ENCODE data around the gene ZNF385C. TPM values are rescaled to one million over a fixed set of nuclear protein-coding genes. Genes with fewer than 3 reads are reported as not detected.

ZNF385C gene
- total RNA-seq, 1 donor from 2014 or later, result not detected

- no peak for DNase-seq (ENCODE audit: low read depth in 2 of 2)
Measured at GRCh38 chr17:42125565-42125964, 27.3 kb upstream of the ZNF385C start.

DNA sequence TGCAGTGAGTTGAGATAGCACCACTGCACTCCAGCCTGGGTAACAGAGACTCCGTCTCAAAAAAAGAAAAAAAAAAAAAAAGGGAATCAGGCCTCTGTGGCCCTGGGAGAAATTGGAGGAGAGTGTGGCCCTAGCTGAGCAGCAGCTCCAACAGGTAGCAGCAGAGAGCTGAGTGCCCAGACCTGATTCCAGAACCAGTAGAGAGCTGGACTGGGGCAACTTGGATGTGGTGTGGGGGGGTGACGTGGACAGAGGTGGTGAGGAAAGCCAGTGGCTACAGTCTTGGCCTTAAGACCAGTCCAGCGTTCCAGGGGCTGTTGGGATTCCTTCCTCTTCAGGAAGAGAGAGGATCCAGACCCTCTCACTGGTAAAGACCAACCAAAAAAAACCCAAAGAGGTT, 26.0 kb upstream of the ZNF385C start:
- no peak for DNase-seq (ENCODE audit: low read depth in 2 of 2)

DNA sequence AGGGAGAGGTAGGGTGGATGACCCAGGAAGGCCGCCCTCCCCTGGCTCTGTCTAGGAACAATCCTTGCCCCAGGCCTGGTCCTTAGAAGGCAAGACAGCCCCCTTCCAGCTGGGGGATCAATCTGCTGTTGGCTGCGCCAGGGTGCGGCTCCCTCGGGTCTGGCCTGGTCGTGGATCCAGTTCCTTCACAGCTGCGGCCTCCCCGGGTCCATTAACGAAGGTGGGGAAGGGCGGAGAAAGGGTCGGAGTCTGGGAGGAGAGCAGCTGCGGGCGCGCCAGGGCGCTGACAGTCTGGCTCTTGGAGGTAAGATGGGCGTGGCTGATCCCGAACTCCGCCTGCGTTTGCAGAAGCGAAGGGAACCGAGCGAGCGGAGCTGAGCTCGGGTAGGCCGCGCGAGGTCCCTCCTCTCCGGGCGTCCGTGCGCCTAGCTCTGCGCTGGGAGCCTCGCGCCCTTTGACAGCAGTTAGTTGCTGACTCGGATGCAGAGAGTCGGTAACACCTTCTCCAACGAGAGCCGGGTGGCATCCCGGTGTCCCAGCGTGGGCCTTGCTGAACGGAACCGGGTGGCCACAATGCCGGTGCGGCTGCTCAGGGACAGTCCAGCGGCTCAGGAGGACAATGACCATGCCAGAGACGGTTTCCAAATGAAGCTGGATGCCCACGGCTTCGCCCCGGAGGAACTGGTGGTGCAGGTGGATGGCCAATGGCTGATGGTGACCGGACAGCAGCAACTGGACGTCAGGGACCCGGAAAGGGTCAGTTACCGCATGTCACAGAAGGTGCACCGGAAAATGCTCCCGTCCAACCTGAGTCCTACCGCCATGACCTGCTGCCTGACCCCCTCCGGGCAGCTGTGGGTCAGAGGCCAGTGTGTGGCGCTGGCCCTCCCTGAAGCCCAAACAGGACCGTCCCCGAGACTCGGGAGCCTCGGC, 24.4 kb upstream of the ZNF385C start, which contains the start of gene HSPB9:
HSPB9 (plus strand) TSS at position 434 of the 933 bp plus-strand sequence; CDS start at position 481, 47 bp downstream.
- DNase-seq (ENCODE audit: low read depth in 2 of 2), result no peak

GRCh38 chr17:42120770-42121769, 22.8 kb upstream of the ZNF385C start, which contains the start of gene KAT2A:
Gene KAT2A, minus strand, starts transcription at chr17:42121367. Its CDS starts 63 bp downstream, at chr17:42121304.
- DNase-seq (ENCODE audit: low read depth in 2 of 2), result peak; percentile 78 to 84

DNA sequence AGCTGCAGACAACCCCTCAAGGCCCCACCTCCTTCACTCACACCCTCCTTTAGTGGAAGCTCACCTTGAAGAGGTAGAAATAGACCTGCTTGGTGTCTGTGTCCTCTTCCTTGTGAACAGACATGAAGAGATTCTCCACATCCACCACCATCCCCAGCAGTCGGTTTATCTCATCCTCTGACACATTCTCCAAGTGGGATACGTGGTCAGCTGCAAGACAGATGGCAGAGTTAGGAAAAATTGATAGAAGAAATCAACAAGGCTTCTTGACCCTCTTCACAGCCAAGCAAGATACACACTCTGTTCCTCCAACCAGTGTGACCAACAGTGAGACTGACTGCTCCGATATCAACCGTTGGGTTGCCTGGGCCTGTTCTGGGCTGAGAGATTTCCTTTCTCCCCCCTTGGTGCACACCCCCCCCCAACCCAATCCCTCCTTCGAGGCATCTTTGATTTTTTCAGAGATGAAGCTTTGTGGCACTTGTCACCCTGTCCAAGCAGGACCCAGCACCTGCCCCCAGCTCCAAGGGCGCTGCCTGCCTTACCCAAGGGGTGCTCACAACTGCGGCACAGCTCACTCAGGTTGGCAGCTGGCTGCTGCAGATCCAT, 22.0 kb upstream of the ZNF385C start:
- no peak for DNase-seq (ENCODE audit: low read depth in 2 of 2)

DNA sequence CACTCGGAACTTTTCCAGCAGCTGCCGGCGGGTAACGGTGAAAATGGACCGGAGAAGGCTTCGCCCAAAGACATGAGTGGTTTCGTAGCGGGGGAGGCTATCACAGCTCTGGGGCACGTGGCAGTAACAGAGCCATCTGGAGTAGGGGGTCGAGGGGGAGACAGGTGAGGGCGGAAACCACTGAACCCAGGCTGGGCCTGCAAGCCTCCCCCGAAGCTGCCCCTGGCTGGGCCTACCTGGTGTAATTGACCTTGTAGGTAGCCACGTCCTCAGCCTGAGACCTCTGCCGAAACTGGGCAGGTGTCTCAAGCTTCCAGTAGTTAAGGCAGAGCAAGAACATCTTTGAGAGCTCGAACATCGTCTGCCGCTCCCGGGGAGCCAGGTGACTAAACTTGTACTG, 21.0 kb upstream of the ZNF385C start:
- DNase-seq (ENCODE audit: low read depth in 2 of 2), result no peak

- DNase-seq (ENCODE audit: low read depth in 2 of 2), result peak; percentile 60 to 72
Measured at GRCh38 chr17:42118545-42118944, 20.3 kb upstream of the ZNF385C start.

- DNase-seq (ENCODE audit: low read depth in 2 of 2), result no peak
Measured at GRCh38 chr17:42118126-42118510, 19.8 kb upstream of the ZNF385C start.

GRCh38 chr17:42117397-42118125, 19.3 kb upstream of the ZNF385C start:
- DNase-seq (ENCODE audit: low read depth in 2 of 2), result no peak

- DNase-seq (ENCODE audit: low read depth in 2 of 2), result peak; percentile 83 to 86
Measured at GRCh38 chr17:42116705-42117396, 18.6 kb upstream of the ZNF385C start.

DNA sequence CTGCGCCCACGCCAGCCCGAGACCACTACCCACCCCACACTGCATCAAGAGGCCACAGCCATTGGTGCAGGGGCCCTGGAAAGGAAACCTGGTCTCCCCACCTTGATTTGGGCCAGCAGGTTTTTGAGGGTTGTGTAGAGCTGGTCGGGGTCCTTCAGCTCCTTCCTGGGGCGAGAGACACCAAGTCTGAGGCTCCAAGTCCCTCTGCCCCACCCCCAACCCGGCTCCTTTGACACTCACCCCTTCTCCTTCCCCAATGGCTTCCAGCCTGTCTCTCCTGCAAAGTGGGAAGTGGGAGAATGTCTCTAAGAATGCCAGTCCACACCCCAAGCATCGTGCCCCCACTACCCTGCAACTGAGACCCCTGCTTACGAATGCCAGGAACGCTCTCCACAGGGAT, 15.8 kb upstream of the ZNF385C start:
- no peak for DNase-seq (ENCODE audit: low read depth in 2 of 2)

DNA sequence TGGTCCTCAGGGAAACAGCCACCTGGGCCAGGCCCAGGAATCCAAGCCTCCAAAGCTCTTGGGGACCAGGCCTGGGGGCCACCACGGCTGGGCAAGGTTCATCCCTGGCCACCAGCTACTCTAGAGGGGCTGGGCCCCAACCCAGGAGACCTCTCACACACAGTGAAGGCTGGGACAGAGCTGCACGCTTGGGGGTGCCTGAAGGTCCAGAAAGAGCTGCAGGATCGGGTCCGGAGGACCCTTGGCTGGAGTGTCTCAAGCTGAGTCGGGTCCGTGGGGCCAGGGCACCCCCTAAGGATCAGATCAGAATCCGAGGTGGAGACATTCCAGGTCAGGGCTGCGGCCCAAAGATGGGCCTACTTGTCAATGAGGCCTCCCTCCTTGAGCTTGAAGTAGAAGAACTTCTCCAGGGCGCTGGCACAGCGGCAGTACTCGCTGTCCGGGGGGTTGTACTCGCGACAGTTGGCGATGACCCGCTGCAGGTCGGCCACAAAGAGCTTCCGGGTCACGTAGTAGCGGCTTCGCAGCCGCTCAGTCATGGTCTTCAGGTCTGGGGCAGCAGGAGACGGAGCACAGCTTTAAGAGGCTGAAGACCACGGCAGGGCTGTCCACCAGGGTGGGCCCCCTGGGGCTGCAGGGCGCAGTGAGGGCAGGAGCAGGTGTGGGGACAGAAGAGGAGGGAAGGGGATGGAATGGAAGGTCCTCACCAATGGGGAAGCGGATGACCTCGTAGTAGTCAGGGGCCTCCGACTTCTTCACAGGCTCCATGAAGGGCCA, 15.2 kb upstream of the ZNF385C start:
- no peak for DNase-seq (ENCODE audit: low read depth in 2 of 2)

GRCh38 chr17:42112552-42113176, 14.4 kb upstream of the ZNF385C start, which contains the start of gene DHX58:
Gene DHX58, minus strand, starts transcription at chr17:42112714. Its CDS starts 822 bp downstream, at chr17:42111892.
- DNase-seq (ENCODE audit: low read depth in 2 of 2), result peak; percentile 67 to 91

- peak in 1 of 2 donors; percentile 66 for DNase-seq (ENCODE audit: low read depth in 2 of 2)
Measured at GRCh38 chr17:42111871-42112551, 13.7 kb upstream of the ZNF385C start.

DNA sequence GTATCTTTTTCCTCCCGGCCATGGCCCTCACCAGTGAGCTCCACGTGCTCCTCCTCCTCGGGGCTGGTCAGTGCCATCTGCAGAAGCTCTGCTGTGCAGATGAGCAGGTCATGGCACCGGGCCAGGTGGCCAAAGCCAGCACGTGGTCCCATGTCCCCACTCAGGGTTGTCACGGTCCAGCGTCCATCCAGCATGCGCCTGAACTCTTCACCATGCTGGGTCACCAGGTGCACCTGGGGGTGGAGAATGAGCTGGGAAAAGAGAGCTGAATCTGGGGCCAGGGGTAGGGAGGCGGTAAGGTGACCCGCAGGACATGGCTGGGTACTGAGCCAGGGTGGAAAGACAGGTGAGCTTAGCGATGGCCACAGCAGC, 13.0 kb upstream of the ZNF385C start:
- DNase-seq (ENCODE audit: low read depth in 2 of 2), result no peak

- DNase-seq (ENCODE audit: low read depth in 2 of 2), result no peak
Measured at GRCh38 chr17:42110301-42111264, 12.3 kb upstream of the ZNF385C start.

GRCh38 chr17:42109086-42109485, 10.8 kb upstream of the ZNF385C start:
- no peak for DNase-seq (ENCODE audit: low read depth in 2 of 2)
